ENCODE results near the gene SOX18.
"Not testable (repeated sequence)": the region's sequence is repeated elsewhere in the genome, so short reads cannot be mapped to it uniquely, and the experiment has no call there.

The SOX18 gene

GRCh38 chr20:64049060-64049877 lies at the start of gene SOX18:
Gene SOX18, minus strand, starts transcription at chr20:64049639. Its CDS starts 123 bp downstream, at chr20:64049516.
- DNase-seq: no peak

- no peak for DNase-seq
Measured at GRCh38 chr20:64098471-64099013, 49.1 kb upstream of the SOX18 start.

GRCh38 chr20:64096535-64096934 lies 47.1 kb upstream of the SOX18 start:
- no peak for DNase-seq

- no peak for DNase-seq
Measured at GRCh38 chr20:64095927-64096326, 46.5 kb upstream of the SOX18 start.

- DNase-seq: no peak
Measured at GRCh38 chr20:64095455-64095854, 46.0 kb upstream of the SOX18 start.

GRCh38 chr20:64093013-64093503 lies 43.6 kb upstream of the SOX18 start:
- no peak for DNase-seq

- DNase-seq: no peak
Measured at GRCh38 chr20:64092258-64093012, 43.0 kb upstream of the SOX18 start.

- DNase-seq: no peak
Measured at GRCh38 chr20:64091770-64092169, 42.3 kb upstream of the SOX18 start.

GRCh38 chr20:64091340-64091739 lies 41.9 kb upstream of the SOX18 start:
- no peak for DNase-seq

GRCh38 chr20:64090165-64090564 lies 40.7 kb upstream of the SOX18 start:
- DNase-seq: no peak

GRCh38 chr20:64088586-64088985 lies 39.1 kb upstream of the SOX18 start:
- not testable (repeated sequence) for DNase-seq

- not testable (repeated sequence) for DNase-seq
Measured at GRCh38 chr20:64087226-64087825, 37.9 kb upstream of the SOX18 start.

- no peak for DNase-seq
Measured at GRCh38 chr20:64086801-64087200, 37.4 kb upstream of the SOX18 start.

GRCh38 chr20:64084685-64085152 lies 35.3 kb upstream of the SOX18 start:
- DNase-seq: no peak

GRCh38 chr20:64083804-64084684 lies 34.6 kb upstream of the SOX18 start, which contains the start of gene LKAAEAR1:
Gene LKAAEAR1, minus strand, starts transcription at chr20:64084398. Its CDS starts 179 bp downstream, at chr20:64084219.
- no peak for DNase-seq

- DNase-seq: peak; percentile 89
Measured at GRCh38 chr20:64083378-64083803, 34.0 kb upstream of the SOX18 start.

- DNase-seq: no peak
Measured at GRCh38 chr20:64082820-64083377, 33.5 kb upstream of the SOX18 start.

GRCh38 chr20:64082126-64082731 lies 32.8 kb upstream of the SOX18 start:
- no peak for DNase-seq

- no peak for DNase-seq
Measured at GRCh38 chr20:64081624-64081964, 32.2 kb upstream of the SOX18 start.

GRCh38 chr20:64080813-64081623 lies 31.6 kb upstream of the SOX18 start:
- DNase-seq: no peak
